ENCODE data around the gene ZNF511. TPM values are rescaled to one million over a fixed set of nuclear protein-coding genes. Genes with fewer than 3 reads are reported as not detected.

Gene ZNF511
- total RNA-seq, 1 donor from 2014 or later, result 56.7 TPM

DNA sequence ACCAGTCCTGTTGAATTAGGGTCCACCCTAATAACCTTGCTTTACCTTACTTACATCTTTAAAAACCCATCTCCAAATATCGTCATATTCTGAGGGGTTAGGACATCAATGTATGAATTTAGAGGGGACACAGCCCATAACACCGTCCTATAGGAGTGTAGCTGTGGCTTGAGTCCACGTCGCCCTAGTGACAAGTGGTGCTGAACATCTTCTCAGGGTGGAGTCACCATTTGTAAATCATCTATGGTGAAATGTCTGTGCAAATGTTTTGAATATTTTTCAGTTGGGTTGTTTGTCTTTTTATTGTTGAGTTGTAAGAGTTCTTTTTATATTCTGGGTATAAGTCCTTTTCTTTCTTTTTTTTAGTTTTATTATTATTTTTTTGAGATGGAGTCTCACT is 33.3 kb downstream of the ZNF511 start:
- no peak overlapping the region for H3K27ac Mint-ChIP-seq
- CTCF ChIA-PET, result no interaction called here
- H3K4me3 Mint-ChIP-seq, result no peak overlapping the region

DNA sequence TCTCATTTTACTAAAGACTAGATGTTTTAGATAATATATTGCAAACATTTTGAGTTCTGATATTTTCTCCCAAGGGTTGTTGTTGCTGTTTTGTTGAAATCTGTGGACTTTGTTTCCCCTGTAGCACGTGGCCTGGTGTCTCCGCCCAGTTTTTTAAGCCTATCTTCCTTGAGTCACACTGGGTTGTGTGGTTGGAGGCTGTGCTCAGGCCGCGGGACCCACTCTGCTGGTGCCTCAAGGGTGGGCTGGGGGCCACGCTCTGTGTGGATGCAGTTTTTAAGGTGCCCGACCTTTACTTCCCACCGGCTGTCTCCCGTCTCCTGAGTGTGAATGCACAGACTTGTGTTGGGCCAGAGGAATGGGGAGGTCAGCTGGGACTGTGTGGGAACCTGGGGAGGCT is 34.2 kb downstream of the ZNF511 start:
- no peak for DNase-seq
- POLR2A ChIA-PET, result no interaction called here
- peaks cover 41% of the 10 kb centered on the region for H3K27me3 Mint-ChIP-seq

More for the DNA sequence above, 33.3 kb downstream of the ZNF511 start:
- peaks cover 41% of the 10 kb centered on the region for H3K27me3 Mint-ChIP-seq
- no peak for ATAC-seq (ENCODE audit: low read depth)
- no peaks in the 10 kb centered on the region for H3K9me3 Mint-ChIP-seq
- intact Hi-C loops (cut with micrococcal nuclease), result no loop called here
- TF ChIP-seq, protein P1, sequence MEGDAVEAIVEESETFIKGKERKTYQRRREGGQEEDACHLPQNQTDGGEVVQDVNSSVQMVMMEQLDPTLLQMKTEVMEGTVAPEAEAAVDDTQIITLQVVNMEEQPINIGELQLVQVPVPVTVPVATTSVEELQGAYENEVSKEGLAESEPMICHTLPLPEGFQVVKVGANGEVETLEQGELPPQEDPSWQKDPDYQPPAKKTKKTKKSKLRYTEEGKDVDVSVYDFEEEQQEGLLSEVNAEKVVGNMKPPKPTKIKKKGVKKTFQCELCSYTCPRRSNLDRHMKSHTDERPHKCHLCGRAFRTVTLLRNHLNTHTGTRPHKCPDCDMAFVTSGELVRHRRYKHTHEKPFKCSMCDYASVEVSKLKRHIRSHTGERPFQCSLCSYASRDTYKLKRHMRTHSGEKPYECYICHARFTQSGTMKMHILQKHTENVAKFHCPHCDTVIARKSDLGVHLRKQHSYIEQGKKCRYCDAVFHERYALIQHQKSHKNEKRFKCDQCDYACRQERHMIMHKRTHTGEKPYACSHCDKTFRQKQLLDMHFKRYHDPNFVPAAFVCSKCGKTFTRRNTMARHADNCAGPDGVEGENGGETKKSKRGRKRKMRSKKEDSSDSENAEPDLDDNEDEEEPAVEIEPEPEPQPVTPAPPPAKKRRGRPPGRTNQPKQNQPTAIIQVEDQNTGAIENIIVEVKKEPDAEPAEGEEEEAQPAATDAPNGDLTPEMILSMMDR (IDR thresholded peaks at IDR 0.05), result no peak
- POLR2A ChIA-PET, result no interaction called here
- H3K4me1 Mint-ChIP-seq, result peaks cover 4% of the 10 kb centered on the region
- no peaks in the 10 kb centered on the region for H3K36me3 Mint-ChIP-seq (ENCODE audit: low read depth)
- DNase-seq, result no peak

DNA sequence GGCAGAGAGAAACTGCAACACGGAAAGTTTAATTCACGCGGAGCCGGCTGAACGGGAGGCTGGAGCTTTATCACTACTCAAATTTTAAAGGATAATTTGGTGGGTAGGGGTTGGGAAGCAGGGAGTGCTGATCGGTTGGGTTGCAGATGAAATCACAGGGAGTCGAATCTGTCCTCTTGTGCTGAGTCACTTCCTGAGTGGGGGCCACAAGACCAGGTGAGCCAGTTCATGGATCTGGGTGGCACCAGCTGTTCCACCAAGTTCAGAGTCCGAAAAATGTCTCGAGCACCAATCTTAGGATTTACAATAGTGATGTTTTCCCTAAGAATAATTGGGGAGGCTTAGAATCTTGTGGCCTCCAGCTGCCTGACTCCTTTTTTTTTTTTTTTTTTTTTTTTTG is 34.8 kb downstream of the ZNF511 start:
- Mint-ChIP-seq H3K4me3 (no peak overlapping the region), H3K27ac (no peak overlapping the region), H3K36me3 (ENCODE audit: low read depth) (no peaks in the 10 kb centered on the region), H3K4me1 (peaks cover 4% of the 10 kb centered on the region), H3K27me3 (peaks cover 41% of the 10 kb centered on the region), H3K9me3 (no peaks in the 10 kb centered on the region)
- intact Hi-C loops (cut with micrococcal nuclease), result no loop called here
- TF ChIP-seq, protein P1 (IDR thresholded peaks at IDR 0.05), result no peak
- ChIA-PET CTCF (no interaction called here), POLR2A (interaction anchor here (2.8 kb wide), 1 partner anchor 14 kb away, joined by 8 read pairs; the partner anchor contains the start of gene FUOM)
- DNase-seq (no peak), ATAC-seq (ENCODE audit: low read depth) (no peak)

More for the DNA sequence above, 34.2 kb downstream of the ZNF511 start:
- no peak for ATAC-seq (ENCODE audit: low read depth)
- H3K36me3 Mint-ChIP-seq (ENCODE audit: low read depth), result no peaks in the 10 kb centered on the region
- peaks cover 4% of the 10 kb centered on the region for H3K4me1 Mint-ChIP-seq
- H3K4me3 Mint-ChIP-seq, result no peak overlapping the region
- CTCF ChIA-PET, result no interaction called here
- TF ChIP-seq, protein P1 (IDR thresholded peaks at IDR 0.05), result no peak
- H3K9me3 Mint-ChIP-seq, result no peaks in the 10 kb centered on the region
- intact Hi-C loops (cut with micrococcal nuclease), result no loop called here
- no peak overlapping the region for H3K27ac Mint-ChIP-seq

DNA sequence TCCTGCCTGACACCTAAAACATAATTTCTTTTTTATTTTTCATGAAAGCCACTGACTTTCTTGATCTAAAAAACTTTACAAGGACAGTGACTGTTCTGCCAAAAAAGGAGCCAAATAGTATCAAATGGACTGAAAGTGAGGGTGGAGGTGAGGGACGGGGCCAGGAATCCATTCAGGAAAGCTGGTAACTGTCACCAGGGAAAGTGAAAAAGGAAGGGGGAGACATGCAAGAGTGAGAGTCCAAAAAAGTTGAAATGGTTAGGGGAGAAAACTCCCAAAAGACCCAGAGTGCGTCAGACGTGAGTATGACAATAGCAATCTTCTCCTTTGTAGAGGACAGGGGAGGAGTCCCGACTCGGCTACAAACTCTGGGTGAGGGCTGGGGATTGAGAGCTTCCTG is 35.5 kb downstream of the ZNF511 start:
- Mint-ChIP-seq H3K4me1 (peaks cover 4% of the 10 kb centered on the region), H3K4me3 (no peak overlapping the region), H3K36me3 (ENCODE audit: low read depth) (no peaks in the 10 kb centered on the region), H3K9me3 (no peaks in the 10 kb centered on the region), H3K27me3 (peaks cover 44% of the 10 kb centered on the region), H3K27ac (no peak overlapping the region)
- TF ChIP-seq, protein P1 (IDR thresholded peaks at IDR 0.05), result no peak
- intact Hi-C loops (cut with micrococcal nuclease), result no loop called here
- CTCF ChIA-PET, result no interaction called here
- DNase-seq, result no peak
- POLR2A ChIA-PET, result interaction anchor here (0.7 to 2.8 kb wide), 3 partner anchors 13 to 351 kb away, joined by 3 to 8 read pairs (median 4); partner anchors contain the start of genes ECHS1 and FUOM
- no peak for ATAC-seq (ENCODE audit: low read depth)

DNA sequence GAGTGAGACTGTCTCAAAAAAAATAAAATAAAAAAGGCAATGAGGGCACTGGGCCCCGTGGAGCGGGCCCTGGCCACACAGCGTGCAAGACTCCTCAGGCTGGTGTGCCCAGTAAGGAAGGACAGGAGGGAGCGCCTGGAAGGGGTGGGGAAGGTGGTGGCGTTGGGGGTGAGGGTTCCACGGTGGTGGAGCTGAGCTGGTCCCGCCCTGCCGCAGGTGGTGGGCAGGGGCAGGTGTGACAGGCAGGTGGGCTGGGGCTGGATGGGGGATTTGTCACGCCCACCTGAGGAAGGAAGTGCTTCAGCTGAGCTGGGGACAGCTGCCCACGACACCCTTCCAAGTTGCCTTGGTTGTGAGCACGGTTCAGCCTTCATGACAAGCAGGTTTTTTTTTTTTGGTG is 37.7 kb downstream of the ZNF511 start:
- intact Hi-C loops (cut with micrococcal nuclease), result no loop called here
- no peak for ATAC-seq (ENCODE audit: low read depth)
- Mint-ChIP-seq H3K4me1 (peaks cover 4% of the 10 kb centered on the region), H3K4me3 (no peak overlapping the region), H3K9me3 (no peaks in the 10 kb centered on the region), H3K36me3 (ENCODE audit: low read depth) (no peaks in the 10 kb centered on the region), H3K27me3 (peaks cover 39% of the 10 kb centered on the region), H3K27ac (no peak overlapping the region)
- CTCF ChIA-PET, result no interaction called here
- TF ChIP-seq, protein P1 (IDR thresholded peaks at IDR 0.05), result no peak
- POLR2A ChIA-PET, result interaction anchor here (0.7 to 2.8 kb wide), 3 partner anchors 11 to 87 kb away, joined by 3 to 8 read pairs (median 8); partner anchors contain the start of gene FUOM
- DNase-seq, result no peak

Measured in activated B cell treated with CpG ODN at 0.5 μM for 24 hours (primary cell).